AG09309 (cell line): ENCODE data around the gene TMTC2.

Source experiments
- DNase-seq: peaks from one replicate; pipeline ENCODE4 v3.0.0-alpha.2; 2010; ENCODE audit warnings: low read depth
- H3K4me3 ChIP-seq: 2 replicates; pipeline ENCODE4 v1.5.1; 2011; ENCODE audit warnings: mild to moderate bottlenecking, low read depth, low read length, moderate library complexity; ENCODE audit not compliant: control insufficient read depth
- CTCF ChIP-seq: IDR thresholded peaks from 2 replicates; pipeline ENCODE4 v1.5.1; 2011; ENCODE audit warnings: mild to moderate bottlenecking, low read depth, low read length, inconsistent platforms; ENCODE audit not compliant: insufficient read depth, control insufficient read depth; ENCODE audit errors: missing control alignments

TMTC2 gene

GRCh38 chr12:83042441-83043200 is 355.9 kb downstream of the TMTC2 start:
- no peak for TF ChIP-seq CTCF
- H3K4me3 ChIP-seq: no peak overlapping the region
- no peak for DNase-seq

- DNase-seq: no peak
- no peak overlapping the region for H3K4me3 ChIP-seq
- TF ChIP-seq CTCF: no peak
Measured at GRCh38 chr12:83044736-83045135, 358.0 kb downstream of the TMTC2 start.

- no peak for DNase-seq
- H3K4me3 ChIP-seq: no peak overlapping the region
- no peak for TF ChIP-seq CTCF
Measured at GRCh38 chr12:83046019-83046418, 359.3 kb downstream of the TMTC2 start.

GRCh38 chr12:83049306-83049705 is 362.6 kb downstream of the TMTC2 start:
- no peak overlapping the region for H3K4me3 ChIP-seq
- no peak for TF ChIP-seq CTCF
- no peak for DNase-seq

- TF ChIP-seq CTCF: no peak
- DNase-seq: no peak
- H3K4me3 ChIP-seq: no peak overlapping the region
Measured at GRCh38 chr12:83052890-83053541, 366.3 kb downstream of the TMTC2 start.

GRCh38 chr12:83057436-83057835 is 370.7 kb downstream of the TMTC2 start:
- DNase-seq: no peak
- no peak for TF ChIP-seq CTCF
- no peak overlapping the region for H3K4me3 ChIP-seq
